ENCODE results near the gene WWP2.

DNA sequence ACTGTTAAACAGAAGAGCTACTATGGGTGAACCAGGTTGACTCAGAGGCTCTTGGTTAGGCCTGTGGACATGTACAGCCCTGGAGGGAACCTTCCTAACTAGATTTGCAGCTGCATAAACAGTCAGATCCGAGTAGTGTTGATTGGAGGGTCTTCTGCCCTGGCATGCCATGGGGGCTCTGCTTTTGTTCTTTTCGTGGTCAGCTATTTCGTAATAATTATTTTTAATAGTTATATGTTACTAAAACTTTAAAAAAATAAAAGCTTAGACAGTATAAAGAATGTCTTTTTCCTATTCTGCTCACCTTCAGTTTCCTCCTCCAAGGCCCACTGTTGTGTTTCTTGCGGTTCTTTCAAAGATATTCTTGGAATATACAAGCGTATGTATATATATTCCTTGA is 121.6 kb downstream of the WWP2 start:
- TF ChIP-seq, protein P1, sequence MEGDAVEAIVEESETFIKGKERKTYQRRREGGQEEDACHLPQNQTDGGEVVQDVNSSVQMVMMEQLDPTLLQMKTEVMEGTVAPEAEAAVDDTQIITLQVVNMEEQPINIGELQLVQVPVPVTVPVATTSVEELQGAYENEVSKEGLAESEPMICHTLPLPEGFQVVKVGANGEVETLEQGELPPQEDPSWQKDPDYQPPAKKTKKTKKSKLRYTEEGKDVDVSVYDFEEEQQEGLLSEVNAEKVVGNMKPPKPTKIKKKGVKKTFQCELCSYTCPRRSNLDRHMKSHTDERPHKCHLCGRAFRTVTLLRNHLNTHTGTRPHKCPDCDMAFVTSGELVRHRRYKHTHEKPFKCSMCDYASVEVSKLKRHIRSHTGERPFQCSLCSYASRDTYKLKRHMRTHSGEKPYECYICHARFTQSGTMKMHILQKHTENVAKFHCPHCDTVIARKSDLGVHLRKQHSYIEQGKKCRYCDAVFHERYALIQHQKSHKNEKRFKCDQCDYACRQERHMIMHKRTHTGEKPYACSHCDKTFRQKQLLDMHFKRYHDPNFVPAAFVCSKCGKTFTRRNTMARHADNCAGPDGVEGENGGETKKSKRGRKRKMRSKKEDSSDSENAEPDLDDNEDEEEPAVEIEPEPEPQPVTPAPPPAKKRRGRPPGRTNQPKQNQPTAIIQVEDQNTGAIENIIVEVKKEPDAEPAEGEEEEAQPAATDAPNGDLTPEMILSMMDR (optimal IDR thresholded peaks at IDR 0.05 in 1 of 3, IDR thresholded peaks at IDR 0.05 in 1 of 3, conservative IDR thresholded peaks at IDR 0.05 in 1 of 3; ENCODE audit: extremely low read depth in 1 of 3, insufficient read depth in 2 of 3, low read length in 3 of 3): no peak
- no peak for TF ChIP-seq EZH2 (IDR thresholded peaks at IDR 0.05; ENCODE audit: low read length)

Measured in keratinocyte (primary cell).